ENCODE results near the gene GAB2.

GRCh38 chr11:78403781-78404180 is 13.8 kb downstream of the GAB2 start:
- TF ChIP-seq CTCF (IDR thresholded peaks at IDR 0.05) (no peak), POLR2A (IDR thresholded peaks at IDR 0.05) (no peak)

Data from adrenal gland (tissue), 5 donors.